ENCODE measurements around the gene DPEP3. TPM values are rescaled to one million over a fixed set of nuclear protein-coding genes. Genes with fewer than 3 reads are reported as not detected.

DPEP3 gene
- total and polyA plus RNA-seq, 4 donors, result 0.16 to 0.51 (median 0.40) TPM; not detected in 1

GRCh38 chr16:67931712-67932461 lies 48.4 kb downstream of the DPEP3 start, which contains the start of gene CTRL:
Gene CTRL (minus strand): TSS chr16:67931862. CDS start chr16:67931852, 10 bp downstream.
- H3K4me3 ChIP-seq, result no peak within 1 kb of the TSS
- TF ChIP-seq CTCF (IDR thresholded peaks at IDR 0.05; ENCODE audit: control extremely low read depth, extremely low read depth), result no peak
- H3K27ac ChIP-seq (ENCODE audit: low read depth in 1 of 2, low read length in 1 of 2), result no peak within 1 kb of the TSS
- peaks cover 0 to 40% (median 21%) of the 10 kb centered on the region in 4 donors for H3K36me3 ChIP-seq (ENCODE audit: control insufficient read depth in 4 of 4, insufficient read depth in 4 of 4, low read length in 4 of 4)
- DNase-seq (no peak), ATAC-seq (ENCODE audit: insufficient read depth, low FRiP score) (no peak)
- peaks cover 0 to 18% (median under 1%) of the 10 kb centered on the region in 5 donors for H3K4me1 ChIP-seq (ENCODE audit: control insufficient read depth in 5 of 5, insufficient read depth in 5 of 5, low read length in 5 of 5)
- H3K27me3 ChIP-seq (ENCODE audit: control insufficient read depth in 3 of 3, insufficient read depth in 3 of 3, low read length in 2 of 3), result no peaks in the 10 kb centered on the region
- no peak within 1 kb of the TSS for H3K9ac ChIP-seq (ENCODE audit: insufficient read depth in 1 of 2, low read length in 2 of 2)
- no peaks in the 10 kb centered on the region for H3K9me3 ChIP-seq (ENCODE audit: control insufficient read depth in 4 of 4, insufficient read depth in 3 of 4, low read length in 3 of 4)
- 90 to 92% methylated on average over 15 of the region's 15 CpGs for WGBS, 2 donors

- DNase-seq, result no peak
- no peak overlapping the region for H3K27ac ChIP-seq (ENCODE audit: low read depth in 1 of 2, low read length in 1 of 2)
- peaks cover 0 to 40% (median 18%) of the 10 kb centered on the region in 4 donors for H3K36me3 ChIP-seq (ENCODE audit: control insufficient read depth in 4 of 4, insufficient read depth in 4 of 4, low read length in 4 of 4)
- no peak for TF ChIP-seq CTCF (IDR thresholded peaks at IDR 0.05; ENCODE audit: control extremely low read depth, extremely low read depth)
- H3K9ac ChIP-seq (ENCODE audit: insufficient read depth in 1 of 2, low read length in 2 of 2), result no peak overlapping the region
- no peaks in the 10 kb centered on the region for H3K9me3 ChIP-seq (ENCODE audit: control insufficient read depth in 4 of 4, insufficient read depth in 3 of 4, low read length in 3 of 4)
- 95% methylated on average over 17 of the region's 17 CpGs for WGBS, 2 donors
- H3K4me3 ChIP-seq, result no peak overlapping the region
- no peaks in the 10 kb centered on the region for H3K27me3 ChIP-seq (ENCODE audit: control insufficient read depth in 3 of 3, insufficient read depth in 3 of 3, low read length in 2 of 3)
- peaks cover 0 to 15% (median 0%) of the 10 kb centered on the region in 5 donors for H3K4me1 ChIP-seq (ENCODE audit: control insufficient read depth in 5 of 5, insufficient read depth in 5 of 5, low read length in 5 of 5)
- ATAC-seq (ENCODE audit: insufficient read depth, low FRiP score), result no peak
These were observed 49.6 kb downstream of the DPEP3 start for GRCh38 chr16:67930678-67931211.

GRCh38 chr16:67930191-67930590 lies 50.1 kb downstream of the DPEP3 start:
- TF ChIP-seq CTCF (IDR thresholded peaks at IDR 0.05; ENCODE audit: control extremely low read depth, extremely low read depth), result no peak
- peaks cover 0 to 39% (median 18%) of the 10 kb centered on the region in 4 donors for H3K36me3 ChIP-seq (ENCODE audit: control insufficient read depth in 4 of 4, insufficient read depth in 4 of 4, low read length in 4 of 4)
- 93 to 96% methylated on average over 14 of the region's 14 CpGs for WGBS, 2 donors

More at GRCh38 chr16:67930191-67930590, 50.1 kb downstream of the DPEP3 start:
- ATAC-seq (ENCODE audit: insufficient read depth, low FRiP score) (no peak), DNase-seq (no peak)
- H3K27ac ChIP-seq (ENCODE audit: low read depth in 1 of 2, low read length in 1 of 2), result no peak overlapping the region
- no peaks in the 10 kb centered on the region for H3K9me3 ChIP-seq (ENCODE audit: control insufficient read depth in 4 of 4, insufficient read depth in 3 of 4, low read length in 3 of 4)
- peaks cover 0 to 14% (median 0%) of the 10 kb centered on the region in 5 donors for H3K4me1 ChIP-seq (ENCODE audit: control insufficient read depth in 5 of 5, insufficient read depth in 5 of 5, low read length in 5 of 5)
- no peak overlapping the region for H3K9ac ChIP-seq (ENCODE audit: insufficient read depth in 1 of 2, low read length in 2 of 2)
- no peak overlapping the region for H3K4me3 ChIP-seq
- no peaks in the 10 kb centered on the region for H3K27me3 ChIP-seq (ENCODE audit: control insufficient read depth in 3 of 3, insufficient read depth in 3 of 3, low read length in 2 of 3)

All from lung (tissue), 12 donors.